ENCODE measurements around the gene EMX1.

The EMX1 gene

GRCh38 chr2:72958542-72959385 is 41.4 kb downstream of the EMX1 start:
- no peak for DNase-seq (ENCODE audit: low read depth in 2 of 2, low spot score in 1 of 2)

GRCh38 chr2:72959554-72959953 is 42.2 kb downstream of the EMX1 start:
- no peak for DNase-seq (ENCODE audit: low read depth in 2 of 2, low spot score in 1 of 2)

GRCh38 chr2:72959995-72960981 is 43.0 kb downstream of the EMX1 start:
- DNase-seq (ENCODE audit: low read depth in 2 of 2, low spot score in 1 of 2) = no peak

GRCh38 chr2:72961036-72961720 is 43.9 kb downstream of the EMX1 start:
- DNase-seq (ENCODE audit: low read depth in 2 of 2, low spot score in 1 of 2) = no peak

GRCh38 chr2:72961853-72962468 is 44.6 kb downstream of the EMX1 start:
- DNase-seq (ENCODE audit: low read depth in 2 of 2, low spot score in 1 of 2) = no peak

GRCh38 chr2:72962911-72963310 is 45.6 kb downstream of the EMX1 start:
- no peak for DNase-seq (ENCODE audit: low read depth in 2 of 2, low spot score in 1 of 2)

GRCh38 chr2:72963423-72964145 is 46.3 kb downstream of the EMX1 start:
- DNase-seq (ENCODE audit: low read depth in 2 of 2, low spot score in 1 of 2) = no peak

GRCh38 chr2:72964146-72964525 is 46.8 kb downstream of the EMX1 start:
- no peak for DNase-seq (ENCODE audit: low read depth in 2 of 2, low spot score in 1 of 2)

GRCh38 chr2:72965016-72965415 is 47.7 kb downstream of the EMX1 start:
- DNase-seq (ENCODE audit: low read depth in 2 of 2, low spot score in 1 of 2) = no peak

GRCh38 chr2:72965770-72966450 is 48.6 kb downstream of the EMX1 start:
- no peak for DNase-seq (ENCODE audit: low read depth in 2 of 2, low spot score in 1 of 2)

- DNase-seq (ENCODE audit: low read depth in 2 of 2, low spot score in 1 of 2) = no peak
Measured at GRCh38 chr2:72968286-72968685, 51.0 kb downstream of the EMX1 start.

GRCh38 chr2:72969706-72970105 is 52.4 kb downstream of the EMX1 start:
- no peak for DNase-seq (ENCODE audit: low read depth in 2 of 2, low spot score in 1 of 2)

GRCh38 chr2:72971036-72971435 is 53.7 kb downstream of the EMX1 start:
- no peak for DNase-seq (ENCODE audit: low read depth in 2 of 2, low spot score in 1 of 2)

- no peak for DNase-seq (ENCODE audit: low read depth in 2 of 2, low spot score in 1 of 2)
Measured at GRCh38 chr2:72972352-72973136, 55.2 kb downstream of the EMX1 start.

- DNase-seq (ENCODE audit: low read depth in 2 of 2, low spot score in 1 of 2) = no peak
Measured at GRCh38 chr2:72973137-72973535, 55.8 kb downstream of the EMX1 start.

GRCh38 chr2:72973566-72974435 is 56.5 kb downstream of the EMX1 start:
- no peak for DNase-seq (ENCODE audit: low read depth in 2 of 2, low spot score in 1 of 2)

GRCh38 chr2:72974436-72974754 is 57.1 kb downstream of the EMX1 start:
- no peak for DNase-seq (ENCODE audit: low read depth in 2 of 2, low spot score in 1 of 2)

GRCh38 chr2:72975017-72975416 is 57.7 kb downstream of the EMX1 start:
- DNase-seq (ENCODE audit: low read depth in 2 of 2, low spot score in 1 of 2) = no peak
